ENCODE results near the gene SEMA5A.

DNA sequence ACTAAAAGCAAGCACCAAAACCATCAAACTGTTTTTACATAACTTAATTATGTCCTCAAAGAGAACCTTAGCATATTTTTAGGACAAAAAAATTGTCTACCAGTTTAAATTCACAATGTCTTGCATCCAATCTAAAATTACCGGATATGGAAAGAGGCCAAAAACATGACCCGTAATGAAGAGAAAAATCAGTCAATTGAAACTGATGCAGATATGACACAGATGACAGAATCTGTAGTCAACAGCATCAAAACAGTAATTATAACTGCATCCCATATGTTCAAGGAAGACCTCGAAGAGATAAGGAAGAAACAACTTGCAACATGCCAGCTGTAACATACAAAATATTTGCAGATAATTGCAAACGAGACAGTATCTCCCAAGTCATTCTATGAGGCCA lies 473.2 kb downstream of the SEMA5A start:
- TF ChIP-seq, protein P1, sequence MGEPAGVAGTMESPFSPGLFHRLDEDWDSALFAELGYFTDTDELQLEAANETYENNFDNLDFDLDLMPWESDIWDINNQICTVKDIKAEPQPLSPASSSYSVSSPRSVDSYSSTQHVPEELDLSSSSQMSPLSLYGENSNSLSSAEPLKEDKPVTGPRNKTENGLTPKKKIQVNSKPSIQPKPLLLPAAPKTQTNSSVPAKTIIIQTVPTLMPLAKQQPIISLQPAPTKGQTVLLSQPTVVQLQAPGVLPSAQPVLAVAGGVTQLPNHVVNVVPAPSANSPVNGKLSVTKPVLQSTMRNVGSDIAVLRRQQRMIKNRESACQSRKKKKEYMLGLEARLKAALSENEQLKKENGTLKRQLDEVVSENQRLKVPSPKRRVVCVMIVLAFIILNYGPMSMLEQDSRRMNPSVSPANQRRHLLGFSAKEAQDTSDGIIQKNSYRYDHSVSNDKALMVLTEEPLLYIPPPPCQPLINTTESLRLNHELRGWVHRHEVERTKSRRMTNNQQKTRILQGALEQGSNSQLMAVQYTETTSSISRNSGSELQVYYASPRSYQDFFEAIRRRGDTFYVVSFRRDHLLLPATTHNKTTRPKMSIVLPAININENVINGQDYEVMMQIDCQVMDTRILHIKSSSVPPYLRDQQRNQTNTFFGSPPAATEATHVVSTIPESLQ (CRISPR knock-in tag; IDR thresholded peaks at IDR 0.05) = no peak
- TF ChIP-seq TEAD1 (CRISPR knock-in tag; IDR thresholded peaks at IDR 0.05) = no peak
- TF ChIP-seq, protein P2, sequence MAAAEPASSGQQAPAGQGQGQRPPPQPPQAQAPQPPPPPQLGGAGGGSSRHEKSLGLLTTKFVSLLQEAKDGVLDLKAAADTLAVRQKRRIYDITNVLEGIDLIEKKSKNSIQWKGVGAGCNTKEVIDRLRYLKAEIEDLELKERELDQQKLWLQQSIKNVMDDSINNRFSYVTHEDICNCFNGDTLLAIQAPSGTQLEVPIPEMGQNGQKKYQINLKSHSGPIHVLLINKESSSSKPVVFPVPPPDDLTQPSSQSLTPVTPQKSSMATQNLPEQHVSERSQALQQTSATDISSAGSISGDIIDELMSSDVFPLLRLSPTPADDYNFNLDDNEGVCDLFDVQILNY (CRISPR knock-in tag; IDR thresholded peaks at IDR 0.05) = no peak
- TF ChIP-seq, protein P3, sequence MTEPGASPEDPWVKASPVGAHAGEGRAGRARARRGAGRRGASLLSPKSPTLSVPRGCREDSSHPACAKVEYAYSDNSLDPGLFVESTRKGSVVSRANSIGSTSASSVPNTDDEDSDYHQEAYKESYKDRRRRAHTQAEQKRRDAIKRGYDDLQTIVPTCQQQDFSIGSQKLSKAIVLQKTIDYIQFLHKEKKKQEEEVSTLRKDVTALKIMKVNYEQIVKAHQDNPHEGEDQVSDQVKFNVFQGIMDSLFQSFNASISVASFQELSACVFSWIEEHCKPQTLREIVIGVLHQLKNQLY (CRISPR knock-in tag; IDR thresholded peaks at IDR 0.05) = no peak
- no peak for TF ChIP-seq CREB1 (CRISPR knock-in tag; IDR thresholded peaks at IDR 0.05)
- no peak for TF ChIP-seq ZBTB21 (CRISPR knock-in tag; IDR thresholded peaks at IDR 0.05; ENCODE audit: borderline replicate concordance)
- TF ChIP-seq, protein P4, sequence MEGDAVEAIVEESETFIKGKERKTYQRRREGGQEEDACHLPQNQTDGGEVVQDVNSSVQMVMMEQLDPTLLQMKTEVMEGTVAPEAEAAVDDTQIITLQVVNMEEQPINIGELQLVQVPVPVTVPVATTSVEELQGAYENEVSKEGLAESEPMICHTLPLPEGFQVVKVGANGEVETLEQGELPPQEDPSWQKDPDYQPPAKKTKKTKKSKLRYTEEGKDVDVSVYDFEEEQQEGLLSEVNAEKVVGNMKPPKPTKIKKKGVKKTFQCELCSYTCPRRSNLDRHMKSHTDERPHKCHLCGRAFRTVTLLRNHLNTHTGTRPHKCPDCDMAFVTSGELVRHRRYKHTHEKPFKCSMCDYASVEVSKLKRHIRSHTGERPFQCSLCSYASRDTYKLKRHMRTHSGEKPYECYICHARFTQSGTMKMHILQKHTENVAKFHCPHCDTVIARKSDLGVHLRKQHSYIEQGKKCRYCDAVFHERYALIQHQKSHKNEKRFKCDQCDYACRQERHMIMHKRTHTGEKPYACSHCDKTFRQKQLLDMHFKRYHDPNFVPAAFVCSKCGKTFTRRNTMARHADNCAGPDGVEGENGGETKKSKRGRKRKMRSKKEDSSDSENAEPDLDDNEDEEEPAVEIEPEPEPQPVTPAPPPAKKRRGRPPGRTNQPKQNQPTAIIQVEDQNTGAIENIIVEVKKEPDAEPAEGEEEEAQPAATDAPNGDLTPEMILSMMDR (IDR thresholded peaks at IDR 0.05) = no peak

Measured in WTC11 (cell line).